ENCODE data around the gene PDGFA. TPM values are rescaled to one million over a fixed set of nuclear protein-coding genes. Genes with fewer than 3 reads are reported as not detected.

Gene PDGFA
- total RNA-seq, 4 donors from 2014 or later, result 10.8 to 31.7 (median 26.0) TPM

DNA sequence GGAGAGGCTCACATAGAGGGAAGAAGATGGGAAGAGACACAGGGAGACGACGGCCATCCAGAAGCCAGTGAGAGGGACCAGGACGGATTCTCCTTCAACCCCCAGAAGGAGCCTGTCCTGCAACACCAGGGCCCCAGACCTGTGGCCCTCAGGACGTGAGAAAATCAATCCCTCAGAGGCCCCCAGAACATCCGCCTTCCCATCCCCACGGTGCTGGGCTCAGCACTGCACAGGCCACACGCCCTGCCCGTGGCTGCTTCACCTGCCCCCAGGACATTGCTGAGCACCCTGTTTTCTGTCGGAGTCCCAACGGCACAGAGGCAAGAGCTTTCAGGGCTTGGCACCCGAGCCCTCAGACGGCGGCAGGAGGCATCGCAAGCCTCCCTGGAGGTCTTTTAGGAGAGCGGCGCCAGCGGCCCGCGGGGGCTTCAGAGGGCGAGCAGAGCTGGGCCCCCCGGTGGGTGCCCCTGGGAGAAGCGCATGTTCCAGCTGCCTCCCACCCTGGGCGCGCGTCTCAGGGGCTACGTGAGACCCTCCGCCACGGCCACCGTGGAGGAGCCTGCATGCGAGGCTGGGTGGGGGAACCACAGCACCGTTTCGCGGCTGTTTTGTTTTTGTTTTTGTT, 42.8 kb downstream of the PDGFA start:
- TF ChIP-seq, protein P1, sequence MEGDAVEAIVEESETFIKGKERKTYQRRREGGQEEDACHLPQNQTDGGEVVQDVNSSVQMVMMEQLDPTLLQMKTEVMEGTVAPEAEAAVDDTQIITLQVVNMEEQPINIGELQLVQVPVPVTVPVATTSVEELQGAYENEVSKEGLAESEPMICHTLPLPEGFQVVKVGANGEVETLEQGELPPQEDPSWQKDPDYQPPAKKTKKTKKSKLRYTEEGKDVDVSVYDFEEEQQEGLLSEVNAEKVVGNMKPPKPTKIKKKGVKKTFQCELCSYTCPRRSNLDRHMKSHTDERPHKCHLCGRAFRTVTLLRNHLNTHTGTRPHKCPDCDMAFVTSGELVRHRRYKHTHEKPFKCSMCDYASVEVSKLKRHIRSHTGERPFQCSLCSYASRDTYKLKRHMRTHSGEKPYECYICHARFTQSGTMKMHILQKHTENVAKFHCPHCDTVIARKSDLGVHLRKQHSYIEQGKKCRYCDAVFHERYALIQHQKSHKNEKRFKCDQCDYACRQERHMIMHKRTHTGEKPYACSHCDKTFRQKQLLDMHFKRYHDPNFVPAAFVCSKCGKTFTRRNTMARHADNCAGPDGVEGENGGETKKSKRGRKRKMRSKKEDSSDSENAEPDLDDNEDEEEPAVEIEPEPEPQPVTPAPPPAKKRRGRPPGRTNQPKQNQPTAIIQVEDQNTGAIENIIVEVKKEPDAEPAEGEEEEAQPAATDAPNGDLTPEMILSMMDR (IDR thresholded peaks at IDR 0.05 in 4 of 5, conservative IDR thresholded peaks at IDR 0.05 in 1 of 5), result no peak
- TF ChIP-seq POLR2A (IDR thresholded peaks at IDR 0.05), result no peak
- Histone ChIP-seq H3K27ac (no peak overlapping the region), H3K4me3 (no peak overlapping the region), H3K4me1 (peaks cover 7 to 10% of the 10 kb centered on the region in 2 donors), H3K27me3 (no peaks in the 10 kb centered on the region), H3K36me3 (no peaks in the 10 kb centered on the region), H3K9me3 (no peaks in the 10 kb centered on the region)
- intact Hi-C loops (cut with DNase I; ENCODE audit: low total_unique reads), result no loop called here
- in situ Hi-C loops (cut with MboI; ENCODE audit: low sequenced_read_pairs in 4 of 4), result no loop called here
- DNase-seq, result no peak
- ATAC-seq, result no peak

DNA sequence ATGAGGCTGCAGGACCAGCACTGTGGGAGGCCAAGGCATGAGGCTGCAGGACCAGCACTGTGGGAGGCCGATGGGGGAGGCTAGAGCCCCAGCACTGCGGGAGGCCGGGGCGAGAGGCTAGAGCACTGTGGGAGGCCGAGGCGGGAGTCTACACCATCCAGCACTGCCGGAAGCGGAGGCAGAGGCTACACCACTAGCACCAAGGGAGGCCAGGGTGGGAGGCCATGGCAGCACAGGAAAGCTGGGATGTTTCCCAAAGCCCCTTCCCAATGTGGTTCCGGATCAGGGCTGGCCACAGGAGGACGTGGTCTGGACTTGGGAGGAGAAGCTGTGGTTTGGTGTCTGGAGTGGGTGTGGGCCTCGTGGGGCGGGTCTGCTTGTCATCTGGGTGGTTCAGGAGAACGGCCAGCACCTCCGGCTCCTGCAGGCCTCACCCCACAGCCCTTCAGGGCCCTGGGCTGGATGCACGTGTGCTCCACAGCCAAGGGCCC, 43.6 kb downstream of the PDGFA start:
- Histone ChIP-seq H3K9me3 (no peaks in the 10 kb centered on the region), H3K36me3 (no peaks in the 10 kb centered on the region), H3K4me3 (no peak overlapping the region), H3K27ac (no peak overlapping the region), H3K27me3 (no peaks in the 10 kb centered on the region), H3K4me1 (peaks cover 14 to 18% of the 10 kb centered on the region in 2 donors)
- TF ChIP-seq, protein P1 (IDR thresholded peaks at IDR 0.05 in 4 of 5, conservative IDR thresholded peaks at IDR 0.05 in 1 of 5), result no peak
- TF ChIP-seq POLR2A (IDR thresholded peaks at IDR 0.05), result no peak
- in situ Hi-C loops (cut with MboI; ENCODE audit: low sequenced_read_pairs in 4 of 4), result no loop called here
- intact Hi-C loops (cut with DNase I; ENCODE audit: low total_unique reads), result no loop called here
- ATAC-seq (no peak), DNase-seq (peak in 1 of 2 donors; percentile 10)

DNA sequence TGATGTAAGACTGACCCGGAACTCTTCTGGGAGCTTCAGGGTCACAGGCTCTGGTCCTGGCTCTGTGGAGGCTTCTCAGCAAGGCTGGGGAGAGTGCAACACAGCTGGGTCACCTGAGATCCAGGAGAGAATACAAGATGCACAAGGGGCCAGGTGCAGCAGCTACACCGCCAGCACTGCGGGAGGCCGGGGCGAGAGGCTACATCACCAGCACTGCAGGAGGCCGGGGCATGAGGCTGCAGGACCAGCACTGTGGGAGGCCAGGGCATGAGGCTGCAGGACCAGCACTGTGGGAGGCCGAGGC, 44.3 kb downstream of the PDGFA start:
- DNase-seq (peak in 1 of 2 donors; percentile 5), ATAC-seq (no peak)
- in situ Hi-C loops (cut with MboI; ENCODE audit: low sequenced_read_pairs in 4 of 4) (no loop called here), intact Hi-C loops (cut with DNase I; ENCODE audit: low total_unique reads) (no loop called here)
- TF ChIP-seq POLR2A (IDR thresholded peaks at IDR 0.05), result no peak
- TF ChIP-seq, protein P1 (IDR thresholded peaks at IDR 0.05 in 4 of 5, conservative IDR thresholded peaks at IDR 0.05 in 1 of 5), result no peak
- H3K4me3 ChIP-seq, result no peak overlapping the region
- peaks cover 14 to 18% of the 10 kb centered on the region in 2 donors for H3K4me1 ChIP-seq
- no peaks in the 10 kb centered on the region for H3K36me3 ChIP-seq
- no peaks in the 10 kb centered on the region for H3K9me3 ChIP-seq
- no peaks in the 10 kb centered on the region for H3K27me3 ChIP-seq
- H3K27ac ChIP-seq, result no peak overlapping the region

DNA sequence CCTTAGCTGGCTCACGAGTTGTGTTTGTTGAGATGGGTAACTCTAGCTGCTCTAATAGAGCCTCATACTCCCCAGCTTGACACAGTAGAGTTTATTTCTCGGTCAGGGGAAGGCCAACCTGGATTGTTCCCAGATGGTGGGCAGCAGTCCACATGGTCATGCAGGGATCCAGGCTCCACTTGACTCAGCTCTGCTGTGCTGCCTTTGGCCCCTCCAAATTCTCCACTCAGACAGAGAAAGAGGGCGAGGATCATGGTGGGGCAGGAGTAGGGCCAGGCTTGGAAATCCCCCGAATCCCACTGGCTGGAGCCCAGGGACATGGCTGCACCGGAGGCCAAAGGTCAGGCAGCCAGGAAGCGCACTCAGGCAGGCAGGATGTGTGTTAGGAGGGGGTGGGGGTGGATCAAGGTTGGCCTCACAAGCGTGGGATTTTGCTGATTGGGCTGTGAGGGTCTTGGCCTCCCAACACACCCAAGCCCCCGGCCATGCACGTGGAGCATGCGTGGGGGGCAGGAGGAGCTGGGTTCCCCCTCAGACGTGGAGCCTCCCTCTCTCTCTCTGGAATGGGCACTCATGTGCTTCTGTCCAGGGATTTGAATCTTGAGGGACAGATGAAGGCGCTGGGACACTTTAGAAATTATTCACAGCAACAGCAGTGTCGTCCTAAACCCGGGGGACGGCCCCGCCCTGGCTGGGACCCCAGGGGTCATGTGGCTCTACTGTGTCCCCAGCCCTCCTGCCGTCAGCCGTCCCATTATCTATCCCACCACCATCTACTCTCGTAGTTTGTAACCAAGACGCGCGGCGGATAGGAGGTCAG, 44.8 kb downstream of the PDGFA start:
- H3K9me3 ChIP-seq, result no peaks in the 10 kb centered on the region
- no peaks in the 10 kb centered on the region for H3K36me3 ChIP-seq
- no peak overlapping the region for H3K4me3 ChIP-seq
- H3K4me1 ChIP-seq, result peaks cover 14 to 18% of the 10 kb centered on the region in 2 donors
- peak in 1 of 2 donors; percentile 5 for DNase-seq
- intact Hi-C loops (cut with DNase I; ENCODE audit: low total_unique reads) (no loop called here), in situ Hi-C loops (cut with MboI; ENCODE audit: low sequenced_read_pairs in 4 of 4) (no loop called here)
- no peak overlapping the region for H3K27ac ChIP-seq
- TF ChIP-seq, protein P1 (IDR thresholded peaks at IDR 0.05 in 4 of 5, conservative IDR thresholded peaks at IDR 0.05 in 1 of 5), result no peak
- no peak for TF ChIP-seq POLR2A (IDR thresholded peaks at IDR 0.05)
- no peak for ATAC-seq
- no peaks in the 10 kb centered on the region for H3K27me3 ChIP-seq
